ENCODE measurements around the gene CLDND2. TPM values are rescaled to one million over a fixed set of nuclear protein-coding genes. Genes with fewer than 3 reads are reported as not detected.

Gene CLDND2
- total RNA-seq, 2 experiments from 2014 or later, result 21.6 to 22.3 TPM

GRCh38 chr19:51389143-51389542 lies 20.3 kb upstream of the CLDND2 start:
- CTCF ChIA-PET, result interaction anchor here (0.6 kb wide), 1 partner anchor 15 kb away, joined by 3 read pairs; no protein-coding TSS in a partner anchor
- POLR2A ChIA-PET, result no interaction called here

- ChIA-PET CTCF (interaction anchor here (1.0 to 1.1 kb wide), 2 partner anchors 30 to 269 kb away, joined by 3 read pairs; no protein-coding TSS in a partner anchor), POLR2A (no interaction called here)
Observed at GRCh38 chr19:51387924-51388389, 19.2 kb upstream of the CLDND2 start, which contains the start of gene LIM2. Gene LIM2, minus strand, starts transcription at chr19:51387974. Its CDS starts 531 bp downstream, at chr19:51387443.

- ChIA-PET CTCF (no interaction called here), POLR2A (no interaction called here)
Observed at GRCh38 chr19:51386882-51387520, 18.2 kb upstream of the CLDND2 start.

- ChIA-PET POLR2A (no interaction called here), CTCF (interaction anchor here (0.6 to 1.3 kb wide), 2 partner anchors 12 to 909 kb away, joined by 3 read pairs; no protein-coding TSS in a partner anchor)
Observed at GRCh38 chr19:51382004-51382403, 13.2 kb upstream of the CLDND2 start.

- ChIA-PET POLR2A (interaction anchor here (0.6 kb wide), 1 partner anchor 10 kb away, joined by 5 read pairs; no protein-coding TSS in a partner anchor), CTCF (interaction anchor here (1.3 to 1.4 kb wide), 2 partner anchors 13 to 39 kb away, joined by 4 to 5 read pairs; partner anchors contain the start of gene VSIG10L)
Observed at GRCh38 chr19:51380379-51380778, 11.6 kb upstream of the CLDND2 start.

- POLR2A ChIA-PET, result interaction anchor here (1.9 kb wide), 1 partner anchor 16 kb away, joined by 9 read pairs; no protein-coding TSS in a partner anchor
Observed at GRCh38 chr19:51377422-51377821, 8.6 kb upstream of the CLDND2 start.

GRCh38 chr19:51375504-51376221 lies 6.9 kb upstream of the CLDND2 start:
- CTCF ChIA-PET, result interaction anchor here (1.0 kb wide), 1 partner anchor 35 kb away, joined by 3 read pairs; no protein-coding TSS in a partner anchor
- POLR2A ChIA-PET, result interaction anchor here (1.0 to 1.9 kb wide), 3 partner anchors 8 to 20 kb away, joined by 3 to 9 read pairs (median 4); no protein-coding TSS in a partner anchor

More at GRCh38 chr19:51377422-51377821, 8.6 kb upstream of the CLDND2 start:
- CTCF ChIA-PET, result interaction anchor here (0.7 to 1.2 kb wide), 2 partner anchors 21 to 97 kb away, joined by 3 to 5 read pairs; no protein-coding TSS in a partner anchor

GRCh38 chr19:51372649-51373504 lies 4.1 kb upstream of the CLDND2 start, which contains the start of gene NKG7:
Gene NKG7, minus strand, starts transcription at chr19:51372654. Its CDS starts 119 bp downstream, at chr19:51372535.
- POLR2A ChIA-PET, result interaction anchor here (1.1 to 3.6 kb wide), 4 partner anchors 22 to 78 kb away, joined by 3 to 37 read pairs (median 11); no protein-coding TSS in a partner anchor
- CTCF ChIA-PET, result interaction anchor here (1.2 to 3.8 kb wide), 5 partner anchors 10 to 75 kb away, joined by 3 to 26 read pairs (median 8); no protein-coding TSS in a partner anchor

GRCh38 chr19:51372021-51372648 lies 3.3 kb upstream of the CLDND2 start:
- ChIA-PET POLR2A (interaction anchor here (1.1 to 3.6 kb wide), 4 partner anchors 22 to 79 kb away, joined by 3 to 37 read pairs (median 11); no protein-coding TSS in a partner anchor), CTCF (interaction anchor here (0.6 to 3.8 kb wide), 5 partner anchors 9 to 70 kb away, joined by 3 to 26 read pairs (median 8); no protein-coding TSS in a partner anchor)

GRCh38 chr19:51371186-51371690 lies 2.4 kb upstream of the CLDND2 start:
- POLR2A ChIA-PET, result interaction anchor here (1.3 to 3.6 kb wide), 4 partner anchors 23 to 76 kb away, joined by 3 to 37 read pairs (median 11); no protein-coding TSS in a partner anchor
- CTCF ChIA-PET, result interaction anchor here (1.1 to 3.8 kb wide), 6 partner anchors 8 to 71 kb away, joined by 4 to 26 read pairs (median 6); no protein-coding TSS in a partner anchor

- POLR2A ChIA-PET, result interaction anchor here (0.7 to 3.6 kb wide), 4 partner anchors 10 to 77 kb away, joined by 3 to 37 read pairs (median 10); no protein-coding TSS in a partner anchor
- CTCF ChIA-PET, result interaction anchor here (0.7 to 3.8 kb wide), 3 partner anchors 25 to 704 kb away, joined by 3 to 26 read pairs (median 4); no protein-coding TSS in a partner anchor
Observed at GRCh38 chr19:51370230-51370629, 1.4 kb upstream of the CLDND2 start.

GRCh38 chr19:51367565-51368365 lies 1.0 kb downstream of the CLDND2 start:
- POLR2A ChIA-PET, result interaction anchor here (0.5 to 1.4 kb wide), 7 partner anchors 8 to 215 kb away, joined by 3 to 15 read pairs (median 4); no protein-coding TSS in a partner anchor
- CTCF ChIA-PET, result interaction anchor here (1.0 to 1.5 kb wide), 8 partner anchors 12 to 253 kb away, joined by 3 to 7 read pairs (median 4); no protein-coding TSS in a partner anchor

- CTCF ChIA-PET, result interaction anchor here (1.0 to 1.5 kb wide), 5 partner anchors 13 to 254 kb away, joined by 3 to 7 read pairs (median 4); no protein-coding TSS in a partner anchor
Observed at GRCh38 chr19:51367255-51367564, 1.6 kb downstream of the CLDND2 start.

GRCh38 chr19:51366389-51367254 lies 2.2 kb downstream of the CLDND2 start:
- ChIA-PET CTCF (interaction anchor here (1.3 to 1.7 kb wide), 4 partner anchors 27 to 75 kb away, joined by 4 to 6 read pairs (median 5); no protein-coding TSS in a partner anchor), POLR2A (interaction anchor here (1.1 to 2.9 kb wide), 2 partner anchors 27 to 28 kb away, joined by 4 to 12 read pairs; no protein-coding TSS in a partner anchor)

More at GRCh38 chr19:51367255-51367564, 1.6 kb downstream of the CLDND2 start:
- POLR2A ChIA-PET, result interaction anchor here (0.6 to 1.4 kb wide), 5 partner anchors 9 to 74 kb away, joined by 3 to 15 read pairs (median 4); no protein-coding TSS in a partner anchor

- CTCF ChIA-PET, result interaction anchor here (1.3 to 1.7 kb wide), 3 partner anchors 26 to 42 kb away, joined by 4 to 5 read pairs (median 5); no protein-coding TSS in a partner anchor
- POLR2A ChIA-PET, result interaction anchor here (2.9 kb wide), 1 partner anchor 29 kb away, joined by 12 read pairs; no protein-coding TSS in a partner anchor
Observed at GRCh38 chr19:51365965-51366388, 2.8 kb downstream of the CLDND2 start, which contains the start of gene ETFB. Gene ETFB, minus strand, starts transcription at chr19:51366388. Its CDS starts 62 bp downstream, at chr19:51366326.

All from activated CD8-positive, alpha-beta memory T cell treated with anti-CD3 and anti-CD28 coated beads for 36 hours (primary cell).